WTC11 (cell line): ENCODE measurements around the gene LRP11.

Source experiments
- ATF2 ChIP-seq: sonication (generic); formaldehyde crosslinking; IDR thresholded peaks from 2 replicates; pipeline ENCODE4 v1.8.1; 2022; ENCODE audit warnings: low read depth, missing genetic modification reagents, borderline replicate concordance
- CREB1 ChIP-seq: sonication (generic); formaldehyde crosslinking; IDR thresholded peaks from 2 replicates; pipeline ENCODE4 v1.8.0; 2023; ENCODE audit warnings: mild to moderate bottlenecking, missing genetic modification reagents
- CTCF ChIP-seq: fragments of 200-600 bp; IDR thresholded peaks from 2 replicates; pipeline ENCODE4 v1.8.0; 2022; ENCODE audit warnings: antibody characterized with exemption
- NFYB ChIP-seq: sonication (generic); formaldehyde crosslinking; conservative IDR thresholded peaks from 2 replicates; pipeline ENCODE4 v1.8.0; 2022; ENCODE audit warnings: low read depth, missing genetic modification reagents
- ZNF425 ChIP-seq: fragments of 250-450 bp; sonication (Bioruptor Pico); conservative IDR thresholded peaks from 2 replicates; pipeline ENCODE4 v1.9.0; 2021; ENCODE audit warnings: mild to moderate bottlenecking
- TF ChIP-seq, protein P1 (sequence below): sonication (generic); formaldehyde crosslinking; IDR thresholded peaks from 2 replicates; pipeline ENCODE4 v1.8.1; 2023; ENCODE audit warnings: mild to moderate bottlenecking, missing genetic modification reagents, moderate library complexity
- TF ChIP-seq, protein P2 (sequence below): sonication (generic); formaldehyde crosslinking; IDR thresholded peaks from 2 replicates; pipeline ENCODE4 v1.8.1; 2023; ENCODE audit warnings: mild to moderate bottlenecking, missing genetic modification reagents

DNA sequence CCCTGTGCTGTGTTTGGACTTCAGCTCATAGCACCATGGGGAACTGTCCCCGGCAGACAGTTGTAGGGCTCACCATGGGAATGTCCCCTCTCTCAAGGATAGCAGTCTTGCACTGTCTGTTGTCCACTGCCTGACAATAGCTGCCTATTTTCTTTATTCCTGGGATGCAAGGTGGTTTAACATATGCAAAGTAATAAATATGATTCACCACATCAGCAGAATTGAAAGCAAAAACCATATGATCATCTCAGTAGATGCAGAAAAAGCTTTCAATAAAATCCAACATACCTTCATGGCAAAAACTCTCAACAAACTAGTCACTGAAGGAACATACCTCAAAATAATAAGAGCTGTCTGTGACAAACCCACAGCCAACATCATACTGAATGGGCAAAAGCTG is 13.5 kb upstream of the LRP11 start:
- no peak for TF ChIP-seq CREB1 (CRISPR knock-in tag)
- TF ChIP-seq, protein P1, sequence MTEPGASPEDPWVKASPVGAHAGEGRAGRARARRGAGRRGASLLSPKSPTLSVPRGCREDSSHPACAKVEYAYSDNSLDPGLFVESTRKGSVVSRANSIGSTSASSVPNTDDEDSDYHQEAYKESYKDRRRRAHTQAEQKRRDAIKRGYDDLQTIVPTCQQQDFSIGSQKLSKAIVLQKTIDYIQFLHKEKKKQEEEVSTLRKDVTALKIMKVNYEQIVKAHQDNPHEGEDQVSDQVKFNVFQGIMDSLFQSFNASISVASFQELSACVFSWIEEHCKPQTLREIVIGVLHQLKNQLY (CRISPR knock-in tag) = no peak
- no peak for TF ChIP-seq NFYB (CRISPR knock-in tag)
- TF ChIP-seq CTCF = no peak
- no peak for TF ChIP-seq ZNF425 (CRISPR knock-in tag)
- TF ChIP-seq, protein P2, sequence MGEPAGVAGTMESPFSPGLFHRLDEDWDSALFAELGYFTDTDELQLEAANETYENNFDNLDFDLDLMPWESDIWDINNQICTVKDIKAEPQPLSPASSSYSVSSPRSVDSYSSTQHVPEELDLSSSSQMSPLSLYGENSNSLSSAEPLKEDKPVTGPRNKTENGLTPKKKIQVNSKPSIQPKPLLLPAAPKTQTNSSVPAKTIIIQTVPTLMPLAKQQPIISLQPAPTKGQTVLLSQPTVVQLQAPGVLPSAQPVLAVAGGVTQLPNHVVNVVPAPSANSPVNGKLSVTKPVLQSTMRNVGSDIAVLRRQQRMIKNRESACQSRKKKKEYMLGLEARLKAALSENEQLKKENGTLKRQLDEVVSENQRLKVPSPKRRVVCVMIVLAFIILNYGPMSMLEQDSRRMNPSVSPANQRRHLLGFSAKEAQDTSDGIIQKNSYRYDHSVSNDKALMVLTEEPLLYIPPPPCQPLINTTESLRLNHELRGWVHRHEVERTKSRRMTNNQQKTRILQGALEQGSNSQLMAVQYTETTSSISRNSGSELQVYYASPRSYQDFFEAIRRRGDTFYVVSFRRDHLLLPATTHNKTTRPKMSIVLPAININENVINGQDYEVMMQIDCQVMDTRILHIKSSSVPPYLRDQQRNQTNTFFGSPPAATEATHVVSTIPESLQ (CRISPR knock-in tag) = no peak
- TF ChIP-seq ATF2 (CRISPR knock-in tag) = no peak
